Spleen (tissue), 7 donors: ENCODE measurements around the gene MMP7.

Experiments
- CTCF ChIP-seq, 11 experiments: fragments of 200-600 bp in 7 of 11; fragments of 450-650 bp in 4 of 11; sonication (generic) in 4 of 11; IDR thresholded peaks in 8 of 11; conservative IDR thresholded peaks in 3 of 11; 1 replicate in 7 of 11; 2 replicates in 4 of 11; pipeline versions ENCODE4 v1.4.0 to v1.8.0; 2016 to 2021; ENCODE audit warnings: antibody characterized with exemption in 11 of 11, inconsistent platforms in 4 of 11, mild to moderate bottlenecking in 1 of 11
- POLR2A ChIP-seq, 3 donors: fragments of 450-650 bp; IDR thresholded peaks; one replicate each; pipeline ENCODE4 v1.5.1; 2017; ENCODE audit warnings: antibody characterized with exemption in 3 of 3, mild to moderate bottlenecking in 1 of 3
- POLR2AphosphoS5 ChIP-seq, 3 donors: sonication (generic); formaldehyde crosslinking; IDR thresholded peaks; one replicate each; pipeline ENCODE4 v1.5.1; 2017; ENCODE audit warnings: antibody characterized with exemption in 3 of 3
- donor health status: DM: no; HTN: no; CAD: no; lungs with moderate emphysema.
- donor health status: DM: no; HTN: no; CAD: no.
- donor health status: DM: no; HTN: no; CAD: no.

DNA sequence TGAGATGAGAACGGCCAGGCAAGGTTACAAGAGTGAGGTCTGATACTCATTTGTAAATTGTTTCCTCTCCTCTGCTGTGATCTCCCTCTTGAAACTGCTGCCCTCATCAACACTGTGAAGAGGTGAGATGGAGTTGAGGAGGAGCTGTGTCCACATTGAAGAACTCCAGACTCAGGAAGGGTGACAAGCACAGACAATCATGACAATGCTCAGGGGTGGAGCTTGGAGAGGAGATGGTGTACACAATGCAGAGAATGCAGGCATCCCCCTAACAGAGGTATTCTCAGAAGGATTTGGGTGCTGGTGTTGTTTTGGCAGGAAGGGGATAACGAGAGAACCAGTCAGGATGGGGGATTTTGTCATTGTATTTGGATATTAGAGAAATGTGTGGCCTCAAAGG lies 21.5 kb upstream of the MMP7 start:
- no peak for TF ChIP-seq CTCF (IDR thresholded peaks at IDR 0.05 in 8 of 11, conservative IDR thresholded peaks at IDR 0.05 in 3 of 11)
- no peak for TF ChIP-seq POLR2AphosphoS5 (IDR thresholded peaks at IDR 0.05)
- no peak for TF ChIP-seq POLR2A (IDR thresholded peaks at IDR 0.05)
